ENCODE results near the gene C1orf50.
"Not testable (repeated sequence)": the region's sequence is repeated elsewhere in the genome, so short reads cannot be mapped to it uniquely, and the experiment has no call there.

The C1orf50 gene

GRCh38 chr1:42766741-42767509 lies at the start of gene C1orf50, which contains the start of gene P3H1:
Gene C1orf50 (plus strand): TSS chr1:42767249. CDS start chr1:42767312, 63 bp downstream.
Gene P3H1 (minus strand): TSS chr1:42767028. CDS start chr1:42766971, 57 bp downstream.
- Histone ChIP-seq H3K4me3 (ENCODE audit: low read length) (peak within 1 kb of the TSS; percentile 83), H3K36me3 (ENCODE audit: control insufficient read depth, insufficient read depth, low read length) (no peaks in the 10 kb centered on the region), H3K9me3 (ENCODE audit: control insufficient read depth, low read length) (no peaks in the 10 kb centered on the region), H3K9ac (ENCODE audit: low read length) (peak within 1 kb of the TSS; percentile 95), H3K4me1 (ENCODE audit: control insufficient read depth, insufficient read depth, low read length) (peaks cover 10% of the 10 kb centered on the region), H3K27me3 (ENCODE audit: control insufficient read depth, insufficient read depth, low read length) (no peaks in the 10 kb centered on the region)

GRCh38 chr1:42720868-42721267 lies 46.2 kb upstream of the C1orf50 start:
- H3K9me3 ChIP-seq (ENCODE audit: control insufficient read depth, low read length): no peaks in the 10 kb centered on the region
- no peak overlapping the region for H3K4me3 ChIP-seq (ENCODE audit: low read length)
- peaks cover 4% of the 10 kb centered on the region for H3K4me1 ChIP-seq (ENCODE audit: control insufficient read depth, insufficient read depth, low read length)
- H3K27me3 ChIP-seq (ENCODE audit: control insufficient read depth, insufficient read depth, low read length): no peaks in the 10 kb centered on the region
- H3K36me3 ChIP-seq (ENCODE audit: control insufficient read depth, insufficient read depth, low read length): no peaks in the 10 kb centered on the region
- no peak overlapping the region for H3K9ac ChIP-seq (ENCODE audit: low read length)

- Histone ChIP-seq H3K4me3 (ENCODE audit: low read length) (no peak overlapping the region), H3K4me1 (ENCODE audit: control insufficient read depth, insufficient read depth, low read length) (peaks cover 4% of the 10 kb centered on the region), H3K36me3 (ENCODE audit: control insufficient read depth, insufficient read depth, low read length) (no peaks in the 10 kb centered on the region), H3K9me3 (ENCODE audit: control insufficient read depth, low read length) (no peaks in the 10 kb centered on the region), H3K9ac (ENCODE audit: low read length) (no peak overlapping the region), H3K27me3 (ENCODE audit: control insufficient read depth, insufficient read depth, low read length) (no peaks in the 10 kb centered on the region)
Observed at GRCh38 chr1:42721926-42722325, 45.1 kb upstream of the C1orf50 start.

GRCh38 chr1:42722403-42722802 lies 44.6 kb upstream of the C1orf50 start:
- not testable (repeated sequence) for H3K4me3 ChIP-seq (ENCODE audit: low read length); H3K27me3 ChIP-seq (ENCODE audit: control insufficient read depth, insufficient read depth, low read length); H3K9me3 ChIP-seq (ENCODE audit: control insufficient read depth, low read length); H3K9ac ChIP-seq (ENCODE audit: low read length); H3K4me1 ChIP-seq (ENCODE audit: control insufficient read depth, insufficient read depth, low read length); H3K36me3 ChIP-seq (ENCODE audit: control insufficient read depth, insufficient read depth, low read length)

GRCh38 chr1:42723511-42723910 lies 43.5 kb upstream of the C1orf50 start:
- Histone ChIP-seq H3K4me3 (ENCODE audit: low read length) (no peak overlapping the region), H3K4me1 (ENCODE audit: control insufficient read depth, insufficient read depth, low read length) (peaks cover 4% of the 10 kb centered on the region), H3K27me3 (ENCODE audit: control insufficient read depth, insufficient read depth, low read length) (no peaks in the 10 kb centered on the region), H3K9me3 (ENCODE audit: control insufficient read depth, low read length) (no peaks in the 10 kb centered on the region), H3K9ac (ENCODE audit: low read length) (no peak overlapping the region), H3K36me3 (ENCODE audit: control insufficient read depth, insufficient read depth, low read length) (no peaks in the 10 kb centered on the region)

DNA sequence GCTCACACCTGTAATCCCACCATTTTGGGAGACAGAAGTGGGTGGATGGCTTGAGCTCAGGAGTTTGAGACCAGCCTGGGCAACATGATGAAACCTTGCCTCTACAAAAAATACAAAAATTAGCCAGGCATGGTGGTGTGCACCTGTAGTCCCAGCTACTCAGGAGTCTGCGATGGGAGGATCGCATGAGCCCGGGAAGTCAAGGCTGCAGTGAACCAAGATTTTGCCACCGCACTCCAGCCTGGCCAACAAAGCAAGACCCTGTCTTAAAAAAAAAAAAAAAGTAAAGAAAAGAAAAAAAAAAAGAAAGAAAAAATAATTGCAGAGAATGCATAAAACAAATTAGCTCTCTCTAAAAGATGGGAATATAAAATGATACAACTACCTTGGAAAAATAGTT lies 41.2 kb upstream of the C1orf50 start:
- not testable (repeated sequence) for H3K4me1 ChIP-seq (ENCODE audit: control insufficient read depth, insufficient read depth, low read length); H3K9ac ChIP-seq (ENCODE audit: low read length); H3K27me3 ChIP-seq (ENCODE audit: control insufficient read depth, insufficient read depth, low read length); H3K36me3 ChIP-seq (ENCODE audit: control insufficient read depth, insufficient read depth, low read length); H3K9me3 ChIP-seq (ENCODE audit: control insufficient read depth, low read length); H3K4me3 ChIP-seq (ENCODE audit: low read length)

- no peaks in the 10 kb centered on the region for H3K9me3 ChIP-seq (ENCODE audit: control insufficient read depth, low read length)
- H3K36me3 ChIP-seq (ENCODE audit: control insufficient read depth, insufficient read depth, low read length): no peaks in the 10 kb centered on the region
- H3K4me3 ChIP-seq (ENCODE audit: low read length): no peak overlapping the region
- H3K9ac ChIP-seq (ENCODE audit: low read length): no peak overlapping the region
- H3K27me3 ChIP-seq (ENCODE audit: control insufficient read depth, insufficient read depth, low read length): no peaks in the 10 kb centered on the region
- no peaks in the 10 kb centered on the region for H3K4me1 ChIP-seq (ENCODE audit: control insufficient read depth, insufficient read depth, low read length)
Observed at GRCh38 chr1:42730002-42730401, 37.0 kb upstream of the C1orf50 start.

DNA sequence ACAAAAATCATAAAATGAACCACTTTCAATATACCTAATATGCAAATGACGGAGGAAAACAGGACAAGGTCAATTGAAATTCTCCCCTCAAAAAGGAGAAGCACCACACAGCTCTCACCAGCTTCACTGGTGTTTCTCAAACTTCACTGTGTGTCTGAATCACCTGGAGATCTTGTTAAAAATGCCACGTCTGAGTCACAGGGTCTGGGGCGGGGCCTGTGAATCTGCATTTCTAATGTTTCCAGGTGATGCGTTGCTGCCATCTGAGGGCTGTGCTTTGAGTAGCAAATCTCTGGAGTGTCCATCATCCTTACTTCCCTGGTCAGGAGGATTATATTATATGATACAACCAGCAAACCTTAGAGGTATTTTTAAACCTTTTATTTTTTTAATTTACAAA lies 36.1 kb upstream of the C1orf50 start:
- no peaks in the 10 kb centered on the region for H3K9me3 ChIP-seq (ENCODE audit: control insufficient read depth, low read length)
- no peak overlapping the region for H3K4me3 ChIP-seq (ENCODE audit: low read length)
- no peaks in the 10 kb centered on the region for H3K36me3 ChIP-seq (ENCODE audit: control insufficient read depth, insufficient read depth, low read length)
- H3K27me3 ChIP-seq (ENCODE audit: control insufficient read depth, insufficient read depth, low read length): no peaks in the 10 kb centered on the region
- peaks cover 7% of the 10 kb centered on the region for H3K4me1 ChIP-seq (ENCODE audit: control insufficient read depth, insufficient read depth, low read length)
- H3K9ac ChIP-seq (ENCODE audit: low read length): no peak overlapping the region

DNA sequence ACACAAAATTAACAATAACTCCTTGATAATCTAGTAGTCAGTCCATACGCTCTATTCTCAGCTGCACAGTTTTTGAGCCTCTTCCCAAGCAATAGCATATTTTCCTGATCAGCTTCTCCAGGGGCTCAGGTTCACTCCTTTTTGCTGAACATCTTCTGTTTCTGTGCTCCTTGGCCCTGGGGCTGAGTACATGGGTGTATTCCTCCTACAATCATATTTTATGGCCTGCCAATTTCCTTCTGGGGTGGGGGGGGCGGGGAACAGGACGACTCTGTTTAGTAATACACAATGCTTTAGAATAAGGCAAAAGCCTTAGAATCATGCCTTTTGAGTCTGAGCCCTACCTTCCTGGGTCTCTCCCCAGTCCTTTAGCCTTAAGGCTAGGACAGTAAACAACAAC lies 35.5 kb upstream of the C1orf50 start:
- no peak overlapping the region for H3K4me3 ChIP-seq (ENCODE audit: low read length)
- H3K9me3 ChIP-seq (ENCODE audit: control insufficient read depth, low read length): no peaks in the 10 kb centered on the region
- H3K9ac ChIP-seq (ENCODE audit: low read length): no peak overlapping the region
- peaks cover 13% of the 10 kb centered on the region for H3K4me1 ChIP-seq (ENCODE audit: control insufficient read depth, insufficient read depth, low read length)
- no peaks in the 10 kb centered on the region for H3K36me3 ChIP-seq (ENCODE audit: control insufficient read depth, insufficient read depth, low read length)
- no peaks in the 10 kb centered on the region for H3K27me3 ChIP-seq (ENCODE audit: control insufficient read depth, insufficient read depth, low read length)

GRCh38 chr1:42732126-42732680 lies 34.8 kb upstream of the C1orf50 start:
- no peaks in the 10 kb centered on the region for H3K9me3 ChIP-seq (ENCODE audit: control insufficient read depth, low read length)
- H3K4me3 ChIP-seq (ENCODE audit: low read length): no peak overlapping the region
- H3K27me3 ChIP-seq (ENCODE audit: control insufficient read depth, insufficient read depth, low read length): no peaks in the 10 kb centered on the region
- no peak overlapping the region for H3K9ac ChIP-seq (ENCODE audit: low read length)
- no peaks in the 10 kb centered on the region for H3K36me3 ChIP-seq (ENCODE audit: control insufficient read depth, insufficient read depth, low read length)
- peaks cover 18% of the 10 kb centered on the region for H3K4me1 ChIP-seq (ENCODE audit: control insufficient read depth, insufficient read depth, low read length)

DNA sequence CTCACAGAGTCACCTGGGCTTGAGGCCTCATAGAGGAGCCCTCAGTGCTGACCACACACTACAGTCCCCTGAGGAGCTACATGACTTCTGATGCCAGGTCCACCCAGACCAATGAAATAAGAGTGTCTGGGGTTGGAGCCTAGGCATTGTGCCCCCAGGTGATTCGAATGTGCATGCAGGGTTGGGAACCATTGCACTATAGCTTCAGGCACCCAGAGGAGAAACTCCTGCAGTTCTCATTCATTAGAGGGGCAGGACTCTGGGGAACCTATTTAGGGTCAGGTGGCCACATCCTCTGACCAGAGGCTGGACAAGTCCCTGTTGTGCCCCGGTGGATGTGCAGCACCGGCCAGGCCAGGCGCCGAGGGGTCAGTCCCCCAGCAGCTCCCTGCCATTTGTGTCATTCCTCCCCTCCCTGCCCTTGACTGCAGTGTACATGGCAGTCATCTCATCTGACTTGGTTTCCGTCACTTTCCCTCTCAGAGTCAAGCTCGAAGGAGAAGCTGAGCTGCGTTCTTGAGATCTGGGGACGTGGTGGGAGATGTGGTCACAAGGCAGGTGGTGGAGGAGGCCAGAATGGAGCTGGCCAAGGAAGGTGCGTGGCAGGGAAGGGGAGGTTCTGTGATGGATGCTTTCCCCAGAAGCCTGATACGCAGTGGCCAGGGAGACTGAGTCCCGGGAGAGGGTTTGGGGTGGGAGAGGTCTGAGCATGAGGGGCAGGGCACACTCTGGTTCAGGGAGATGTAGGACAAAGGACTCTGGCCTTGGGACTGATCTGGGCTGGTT lies 33.4 kb upstream of the C1orf50 start:
- Histone ChIP-seq H3K4me1 (ENCODE audit: control insufficient read depth, insufficient read depth, low read length) (peaks cover 18% of the 10 kb centered on the region), H3K4me3 (ENCODE audit: low read length) (no peak overlapping the region), H3K36me3 (ENCODE audit: control insufficient read depth, insufficient read depth, low read length) (no peaks in the 10 kb centered on the region), H3K9me3 (ENCODE audit: control insufficient read depth, low read length) (no peaks in the 10 kb centered on the region), H3K27me3 (ENCODE audit: control insufficient read depth, insufficient read depth, low read length) (no peaks in the 10 kb centered on the region), H3K9ac (ENCODE audit: low read length) (no peak overlapping the region)
